Common myeloid progenitor, CD34-positive (primary cell): Measurements from ENCODE around the gene L3MBTL1.

Experiments used
- CTCF ChIA-PET: fragments of 350-600 bp; sonication (Branson Sonifier 250); formaldehyde crosslinking; loops from one replicate; lab custom pipeline; 2021; ENCODE audit warnings: antibody characterized with exemption; lab: Charles Lee
- POLR2A ChIA-PET: fragments of 350-600 bp; sonication (Branson Sonifier 250); formaldehyde crosslinking; loops from one replicate; lab custom pipeline; 2021; ENCODE audit warnings: antibody characterized with exemption; lab: Charles Lee
- DNase-seq, 3 donors: peaks; one replicate each; pipeline versions ENCODE4 v3.0.0 to v3.0.0-alpha.2; 2013
- H3K27ac ChIP-seq, 2 experiments: 1 replicate in 1 of 2; 2 replicates in 1 of 2; pipeline ENCODE4 v1.7.0; 2013; ENCODE audit warnings: inconsistent platforms in 2 of 2, low read length in 2 of 2, mild to moderate bottlenecking in 2 of 2, low read depth in 1 of 2, moderate library complexity in 1 of 2; ENCODE audit not compliant: severe bottlenecking in 2 of 2, insufficient read depth in 1 of 2, poor library complexity in 1 of 2
- H3K27me3 ChIP-seq, 5 experiments: replicated peaks in 2 of 5; 1 replicate in 3 of 5; 2 replicates in 2 of 5; pipeline versions ENCODE4 v1.6.1 to v1.7.0; 2013; ENCODE audit warnings: low read length in 4 of 5, mild to moderate bottlenecking in 2 of 5, moderate library complexity in 2 of 5, inconsistent platforms in 1 of 5; ENCODE audit not compliant: insufficient read depth in 5 of 5, control insufficient read depth in 4 of 5
- H3K36me3 ChIP-seq, 4 experiments: 1 replicate in 2 of 4; 2 replicates in 2 of 4; pipeline versions ENCODE4 v1.6.1 to v1.7.0; 2013; ENCODE audit warnings: low read length in 3 of 4, control low read depth in 1 of 4, mild to moderate bottlenecking in 1 of 4; ENCODE audit not compliant: control insufficient read depth in 4 of 4, insufficient read depth in 4 of 4
- H3K4me1 ChIP-seq, 4 experiments: 1 replicate in 3 of 4; 2 replicates in 1 of 4; pipeline versions ENCODE4 v1.6.1 to v1.7.1; 2013; ENCODE audit warnings: low read length in 3 of 4, mild to moderate bottlenecking in 3 of 4, control low read depth in 1 of 4, inconsistent platforms in 1 of 4, moderate library complexity in 1 of 4; ENCODE audit not compliant: control insufficient read depth in 4 of 4, insufficient read depth in 4 of 4; ENCODE audit errors: control extremely low read depth in 1 of 4
- H3K4me3 ChIP-seq, 7 experiments: 1 replicate in 4 of 7; 2 replicates in 3 of 7; pipeline versions ENCODE4 v1.5.1 to v1.7.0; 2013; ENCODE audit warnings: mild to moderate bottlenecking in 7 of 7, low read length in 6 of 7, moderate library complexity in 6 of 7, inconsistent platforms in 2 of 7, low read depth in 2 of 7, control low read depth in 1 of 7; ENCODE audit not compliant: insufficient read depth in 4 of 7, control insufficient read depth in 1 of 7; ENCODE audit errors: extremely low read depth in 1 of 7
- H3K9me3 ChIP-seq, 5 experiments: 1 replicate in 4 of 5; 2 replicates in 1 of 5; pipeline versions ENCODE4 v1.6.1 to v1.7.1; 2013; ENCODE audit warnings: low read length in 4 of 5, mild to moderate bottlenecking in 2 of 5, inconsistent platforms in 1 of 5, low read depth in 1 of 5, moderate library complexity in 1 of 5; ENCODE audit not compliant: control insufficient read depth in 4 of 5, insufficient read depth in 2 of 5; ENCODE audit errors: control extremely low read depth in 1 of 5
- WGBS: methylation state at CpG from one replicate; pipeline ENCODE4 v1.1.5; 2013; ENCODE audit not compliant: insufficient coverage; 5-methylcytosine and 5-hydroxymethylcytosine counted together

L3MBTL1 gene

DNA sequence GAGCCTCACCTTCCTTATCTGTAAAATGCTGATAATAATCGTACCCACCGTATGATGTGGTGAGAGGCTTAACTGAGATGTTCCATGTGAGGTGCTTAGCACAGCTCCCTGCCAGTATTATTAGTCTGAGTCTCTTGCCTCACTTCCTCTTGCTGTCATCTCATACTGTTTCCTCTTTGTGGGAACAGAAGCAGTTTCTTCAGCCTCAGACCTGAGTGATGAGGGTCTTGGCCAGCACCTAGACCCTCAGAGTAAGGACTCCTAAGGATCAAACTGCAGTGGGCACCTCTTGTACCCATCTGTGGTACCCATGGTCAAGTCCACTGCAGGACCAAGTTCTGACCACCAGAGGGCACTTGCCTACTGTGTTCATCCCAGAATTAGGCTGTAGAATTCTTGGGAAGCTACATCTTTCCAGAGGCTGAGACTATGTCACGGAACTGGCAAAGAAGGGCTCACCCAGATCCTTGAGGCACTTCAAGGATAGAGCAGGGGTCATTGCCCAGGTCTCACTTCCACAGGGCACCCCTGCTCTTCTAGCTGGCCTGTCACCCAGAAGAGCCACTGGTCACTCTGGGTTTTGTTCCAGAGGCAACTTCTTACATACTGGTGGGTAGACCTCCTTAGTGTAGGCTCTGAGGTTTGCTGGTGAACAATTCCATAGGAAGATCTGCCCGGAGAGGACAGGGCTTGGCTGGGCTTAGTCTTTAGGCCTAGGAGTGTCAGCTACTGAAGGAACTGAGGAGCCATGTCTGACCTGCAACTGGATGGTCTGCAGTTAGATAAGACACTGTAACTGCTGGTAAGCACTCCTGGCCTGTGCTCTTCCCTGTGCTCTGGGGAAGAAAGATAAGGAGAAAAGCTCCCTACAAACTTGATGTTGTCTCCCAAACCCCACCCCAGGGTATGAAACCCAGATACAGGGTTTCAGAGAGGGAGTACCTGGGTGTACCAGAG is 30.7 kb downstream of the L3MBTL1 start:
- Histone ChIP-seq H3K36me3 (peaks cover 0 to 28% (median 9%) of the 10 kb centered on the region in 4 experiments), H3K9me3 (no peaks in the 10 kb centered on the region), H3K27ac (no peak overlapping the region), H3K4me3 (no peak overlapping the region), H3K27me3 (no peaks in the 10 kb centered on the region), H3K4me1 (no peaks in the 10 kb centered on the region)
- 50% methylated on average over 4 of the region's 4 CpGs for WGBS
- POLR2A ChIA-PET, result no interaction called here
- CTCF ChIA-PET, result interaction anchor here (0.7 to 3.5 kb wide), 18 partner anchors 9 to 155 kb away, joined by 3 to 17 read pairs (median 3); no protein-coding TSS in a partner anchor
- DNase-seq, result peak; percentile 18 to 33 (median 20)

GRCh38 chr20:43538878-43539700 is 31.6 kb downstream of the L3MBTL1 start:
- DNase-seq, result no peak
- 98% methylated on average over 5 of the region's 6 CpGs for WGBS
- Histone ChIP-seq H3K27ac (no peak overlapping the region), H3K27me3 (no peaks in the 10 kb centered on the region), H3K4me1 (no peaks in the 10 kb centered on the region), H3K4me3 (no peak overlapping the region), H3K9me3 (no peaks in the 10 kb centered on the region), H3K36me3 (peaks cover 0 to 27% (median 11%) of the 10 kb centered on the region in 4 experiments)
- ChIA-PET CTCF (interaction anchor here (0.7 to 3.5 kb wide), 15 partner anchors 9 to 154 kb away, joined by 3 to 17 read pairs (median 3); no protein-coding TSS in a partner anchor), POLR2A (no interaction called here)

DNA sequence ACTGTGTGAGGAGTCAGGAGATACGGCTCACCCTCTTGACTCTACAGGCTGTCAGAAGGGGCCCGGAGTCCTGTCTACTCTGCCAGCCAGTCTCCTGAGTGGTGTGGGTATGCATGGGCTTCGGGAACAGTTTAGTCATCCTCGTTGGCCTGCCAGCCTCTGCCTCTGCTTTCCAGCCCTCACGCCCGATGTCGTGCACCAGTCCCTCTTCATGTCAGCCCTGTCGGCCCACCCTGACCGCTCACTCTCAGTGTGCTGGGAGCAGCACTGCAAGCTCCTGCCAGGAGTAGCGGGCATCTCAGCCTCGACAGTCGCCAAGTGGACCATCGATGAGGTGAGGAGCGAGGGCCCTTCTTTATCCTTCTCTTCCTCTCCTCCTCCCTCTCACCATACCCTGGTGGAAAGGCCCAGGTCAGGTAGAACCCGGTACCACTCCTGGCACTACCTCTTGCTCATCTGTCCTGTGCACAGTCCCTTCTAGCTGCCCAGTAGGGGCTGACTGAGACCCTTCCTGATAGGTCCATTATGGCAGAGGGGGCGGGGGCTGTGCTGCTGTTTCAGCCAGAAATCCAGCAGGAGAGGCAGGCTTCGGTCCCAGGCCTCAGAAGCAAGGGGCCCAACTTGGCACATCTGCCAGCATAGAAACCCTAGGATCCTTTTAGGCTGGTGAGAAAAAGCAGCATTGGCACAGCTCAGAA is 32.6 kb downstream of the L3MBTL1 start:
- H3K27me3 ChIP-seq, result no peaks in the 10 kb centered on the region
- no peak overlapping the region for H3K27ac ChIP-seq
- H3K9me3 ChIP-seq, result no peaks in the 10 kb centered on the region
- 91% methylated on average over 15 of the region's 17 CpGs for WGBS
- H3K4me1 ChIP-seq, result no peaks in the 10 kb centered on the region
- DNase-seq, result no peak
- ChIA-PET POLR2A (no interaction called here), CTCF (interaction anchor here (1.1 to 3.5 kb wide), 5 partner anchors 9 to 150 kb away, joined by 3 to 17 read pairs (median 4); no protein-coding TSS in a partner anchor)
- H3K4me3 ChIP-seq, result no peak overlapping the region
- H3K36me3 ChIP-seq, result peaks cover 0 to 19% (median 10%) of the 10 kb centered on the region in 4 experiments

DNA sequence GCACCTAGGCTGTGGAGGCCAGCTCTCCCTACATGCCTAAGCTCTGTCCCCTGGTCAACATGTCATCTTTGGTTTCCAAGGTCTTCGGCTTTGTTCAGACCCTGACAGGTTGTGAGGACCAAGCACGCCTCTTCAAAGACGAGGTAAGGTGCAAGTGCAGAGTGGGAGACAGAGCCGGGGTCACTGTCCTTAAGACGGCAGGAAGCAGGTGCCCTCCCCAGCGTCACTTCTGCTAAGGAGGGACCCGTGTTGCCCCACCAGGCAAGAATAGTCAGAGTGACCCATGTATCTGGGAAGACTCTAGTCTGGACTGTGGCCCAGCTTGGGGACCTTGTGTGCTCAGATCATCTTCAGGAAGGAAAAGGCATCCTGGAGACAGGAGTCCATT is 33.2 kb downstream of the L3MBTL1 start:
- Histone ChIP-seq H3K27me3 (no peaks in the 10 kb centered on the region), H3K36me3 (peaks cover 0 to 16% (median 9%) of the 10 kb centered on the region in 4 experiments), H3K4me1 (no peaks in the 10 kb centered on the region), H3K27ac (no peak overlapping the region), H3K4me3 (no peak overlapping the region), H3K9me3 (no peaks in the 10 kb centered on the region)
- CTCF ChIA-PET, result interaction anchor here (1.1 to 3.5 kb wide), 4 partner anchors 8 to 91 kb away, joined by 3 to 17 read pairs (median 7); no protein-coding TSS in a partner anchor
- WGBS, result 93% methylated on average over 6 of the region's 7 CpGs
- no peak for DNase-seq
- POLR2A ChIA-PET, result no interaction called here

DNA sequence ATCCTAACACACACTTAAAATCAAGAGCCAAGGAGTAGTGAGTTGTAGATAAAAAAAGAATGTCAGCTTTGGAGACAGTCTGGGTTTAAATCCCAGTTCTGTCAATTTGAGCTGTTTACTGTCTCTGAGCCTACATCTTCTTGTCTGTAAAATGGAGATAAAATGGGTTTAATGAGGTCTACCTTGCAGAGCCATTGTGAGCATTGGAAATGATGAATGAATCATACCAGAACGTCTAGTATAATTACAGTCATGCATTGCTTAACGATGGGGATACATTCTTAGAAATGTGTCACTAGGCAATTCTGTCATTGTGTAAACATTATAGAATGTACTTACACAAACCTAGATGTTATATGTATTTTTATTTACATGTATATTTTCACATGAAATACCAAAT is 33.7 kb downstream of the L3MBTL1 start:
- ChIA-PET CTCF (interaction anchor here (1.1 kb wide), 1 partner anchor 8 kb away, joined by 3 read pairs; no protein-coding TSS in a partner anchor), POLR2A (no interaction called here)
- Histone ChIP-seq H3K27ac (no peak overlapping the region), H3K4me3 (no peak overlapping the region), H3K36me3 (peaks cover 0 to 14% (median 7%) of the 10 kb centered on the region in 4 experiments), H3K9me3 (no peaks in the 10 kb centered on the region), H3K27me3 (no peaks in the 10 kb centered on the region), H3K4me1 (no peaks in the 10 kb centered on the region)
- no peak for DNase-seq
- WGBS, result no CpG with 5 or more reads among the region's 2 CpGs

GRCh38 chr20:43542161-43542560 is 34.7 kb downstream of the L3MBTL1 start:
- CTCF ChIA-PET, result no interaction called here
- Histone ChIP-seq H3K27ac (no peak overlapping the region), H3K9me3 (no peaks in the 10 kb centered on the region), H3K4me1 (no peaks in the 10 kb centered on the region), H3K4me3 (no peak overlapping the region), H3K27me3 (no peaks in the 10 kb centered on the region), H3K36me3 (peaks cover 0 to 13% (median 5%) of the 10 kb centered on the region in 4 experiments)
- 100% methylated on average over 4 of the region's 5 CpGs for WGBS
- DNase-seq, result no peak
- POLR2A ChIA-PET, result no interaction called here
